CD4-positive, alpha-beta T cell (primary cell): ENCODE measurements around the gene TBC1D24. TPM values are rescaled to one million over a fixed set of nuclear protein-coding genes. Genes with fewer than 3 reads are reported as not detected.

Experiments used
- ATAC-seq: fragments of 200-7000 bp; cut with Tn5 transposase; one replicate; pipeline ENCODE4 v1.10.0; 2022; ENCODE audit warnings: mild to moderate bottlenecking; ENCODE audit not compliant: poor library complexity
- CTCF ChIA-PET: fragments of 350-600 bp; sonication (Branson Sonifier 250); formaldehyde crosslinking; loops from one replicate; lab custom pipeline; 2021; ENCODE audit warnings: antibody characterized with exemption, inconsistent platforms; lab: Charles Lee
- POLR2A ChIA-PET: fragments of 350-600 bp; sonication (Branson Sonifier 250); formaldehyde crosslinking; loops from one replicate; lab custom pipeline; 2021; ENCODE audit warnings: antibody characterized with exemption, inconsistent platforms; lab: Charles Lee
- DNase-seq, 14 experiments: peaks; one replicate each; pipeline ENCODE4 v3.0.0-alpha.2; 2013 to 2020; ENCODE audit warnings: mixed read lengths in 2 of 14
- H3K27ac ChIP-seq, 2 donors: one replicate each; pipeline versions ENCODE4 v1.5.1 to v1.7.0; 2013; ENCODE audit warnings: low read length in 2 of 2, low read depth in 1 of 2, mild to moderate bottlenecking in 1 of 2
- H3K27me3 ChIP-seq, 2 experiments: 1 replicate in 1 of 2; 2 replicates in 1 of 2; pipeline versions ENCODE4 v1.6.1 to v1.7.0; 2013; ENCODE audit warnings: low read length in 2 of 2, control low read depth in 1 of 2, mild to moderate bottlenecking in 1 of 2, moderate library complexity in 1 of 2; ENCODE audit not compliant: insufficient read depth in 2 of 2, control insufficient read depth in 1 of 2
- H3K36me3 ChIP-seq: one replicate; pipeline ENCODE4 v1.6.1; 2013; ENCODE audit warnings: low read length, control low read depth; ENCODE audit not compliant: insufficient read depth
- H3K4me1 ChIP-seq: one replicate; pipeline ENCODE4 v1.6.1; 2013; ENCODE audit warnings: low read length, control low read depth; ENCODE audit not compliant: insufficient read depth
- H3K4me3 ChIP-seq: one replicate; pipeline ENCODE4 v1.5.1; 2013; ENCODE audit warnings: mild to moderate bottlenecking, low read length, moderate library complexity
- H3K9me3 ChIP-seq, 2 experiments: 1 replicate in 1 of 2; 2 replicates in 1 of 2; pipeline versions ENCODE4 v1.6.1 to v1.7.0; 2013; ENCODE audit warnings: low read length in 2 of 2, mild to moderate bottlenecking in 2 of 2, control low read depth in 1 of 2, moderate library complexity in 1 of 2; ENCODE audit not compliant: control insufficient read depth in 1 of 2, insufficient read depth in 1 of 2
- H3K27ac Mint-ChIP-seq: one replicate; pipeline ENCODE4 v1.8.0; 2020; ENCODE audit warnings: mixed read lengths
- H3K27me3 Mint-ChIP-seq: one replicate; pipeline ENCODE4 v1.8.0; 2021; ENCODE audit warnings: mixed read lengths
- H3K36me3 Mint-ChIP-seq: one replicate; pipeline ENCODE4 v1.8.0; 2021; ENCODE audit warnings: low read depth, mixed read lengths
- H3K4me1 Mint-ChIP-seq: one replicate; pipeline ENCODE4 v1.8.0; 2021; ENCODE audit warnings: low read depth, mixed read lengths
- H3K4me3 Mint-ChIP-seq: one replicate; pipeline ENCODE4 v1.8.0; 2020; ENCODE audit warnings: mild to moderate bottlenecking, mixed read lengths
- H3K9me3 Mint-ChIP-seq: one replicate; pipeline ENCODE4 v1.8.0; 2020; ENCODE audit warnings: mixed read lengths
- intact Hi-C, 2 experiments: fragments of 100-400 bp; cut with DNase I in 1 of 2; cut with micrococcal nuclease in 1 of 2; formaldehyde crosslinking; loops; one replicate each; pipeline versions ENCODE4 v1.15.1 to v1.9.0; 2023 to 2025; cut with DNase I, micrococcal nuclease
- total RNA-seq, 174 experiments: library from RNA in 2 of 174; stranded (reverse) in 2 of 174; gene quantifications; one replicate each; pipeline ENCODE4 v1.2.3 and lab custom pipeline; 2021 to 2026
- TF ChIP-seq, protein P1 (sequence below): fragments of 200-600 bp; IDR thresholded peaks from one replicate; pipeline ENCODE4 v1.8.0; 2022; ENCODE audit warnings: antibody characterized with exemption, mild to moderate bottlenecking

The TBC1D24 gene
- total RNA-seq, 2 experiments from 2014 or later = 1.2 to 2.1 TPM

DNA sequence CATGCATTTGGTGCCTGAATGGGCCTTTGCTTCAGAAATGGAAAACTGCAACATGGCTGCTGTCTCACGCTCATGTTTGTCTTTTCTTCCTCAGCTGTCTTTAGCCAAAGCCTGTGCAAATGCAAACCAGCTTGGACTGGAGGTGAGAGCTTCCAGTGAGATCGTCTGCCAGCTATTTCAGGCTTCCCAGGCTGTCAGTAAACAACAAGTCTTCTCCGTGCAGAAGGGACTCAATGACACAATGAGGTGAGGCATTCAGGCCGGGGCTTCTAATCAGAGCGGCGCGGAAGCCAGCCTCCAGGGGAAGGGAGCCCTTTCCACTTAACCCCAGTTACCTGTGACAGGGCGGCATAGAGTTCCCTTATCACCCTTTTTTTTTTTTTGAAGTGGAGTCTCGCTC is 31.4 kb upstream of the TBC1D24 start:
- Mint-ChIP-seq H3K27me3 (no peaks in the 10 kb centered on the region), H3K36me3 (peaks cover 15% of the 10 kb centered on the region), H3K9me3 (no peaks in the 10 kb centered on the region), H3K27ac (no peak overlapping the region), H3K4me1 (no peaks in the 10 kb centered on the region), H3K4me3 (no peak overlapping the region)
- H3K27ac ChIP-seq = no peak overlapping the region
- POLR2A ChIA-PET = interaction anchor here (1.4 kb wide), 1 partner anchor 14 kb away, joined by 5 read pairs; the partner anchor contains the start of gene CCNF
- no peak overlapping the region for H3K4me3 ChIP-seq
- TF ChIP-seq, protein P1, sequence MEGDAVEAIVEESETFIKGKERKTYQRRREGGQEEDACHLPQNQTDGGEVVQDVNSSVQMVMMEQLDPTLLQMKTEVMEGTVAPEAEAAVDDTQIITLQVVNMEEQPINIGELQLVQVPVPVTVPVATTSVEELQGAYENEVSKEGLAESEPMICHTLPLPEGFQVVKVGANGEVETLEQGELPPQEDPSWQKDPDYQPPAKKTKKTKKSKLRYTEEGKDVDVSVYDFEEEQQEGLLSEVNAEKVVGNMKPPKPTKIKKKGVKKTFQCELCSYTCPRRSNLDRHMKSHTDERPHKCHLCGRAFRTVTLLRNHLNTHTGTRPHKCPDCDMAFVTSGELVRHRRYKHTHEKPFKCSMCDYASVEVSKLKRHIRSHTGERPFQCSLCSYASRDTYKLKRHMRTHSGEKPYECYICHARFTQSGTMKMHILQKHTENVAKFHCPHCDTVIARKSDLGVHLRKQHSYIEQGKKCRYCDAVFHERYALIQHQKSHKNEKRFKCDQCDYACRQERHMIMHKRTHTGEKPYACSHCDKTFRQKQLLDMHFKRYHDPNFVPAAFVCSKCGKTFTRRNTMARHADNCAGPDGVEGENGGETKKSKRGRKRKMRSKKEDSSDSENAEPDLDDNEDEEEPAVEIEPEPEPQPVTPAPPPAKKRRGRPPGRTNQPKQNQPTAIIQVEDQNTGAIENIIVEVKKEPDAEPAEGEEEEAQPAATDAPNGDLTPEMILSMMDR = no peak
- CTCF ChIA-PET = no interaction called here
- DNase-seq (no peak), ATAC-seq (no peak)
- no peaks in the 10 kb centered on the region for H3K27me3 ChIP-seq
- H3K4me1 ChIP-seq = peaks cover 5% of the 10 kb centered on the region
- no peaks in the 10 kb centered on the region for H3K9me3 ChIP-seq
- intact Hi-C loops = no loop called here
- H3K36me3 ChIP-seq = peaks cover 25% of the 10 kb centered on the region

GRCh38 chr16:2447920-2448583 is 26.9 kb upstream of the TBC1D24 start:
- intact Hi-C loops = no loop called here
- no peak for ATAC-seq
- H3K4me3 ChIP-seq = no peak overlapping the region
- DNase-seq = no peak
- CTCF ChIA-PET = no interaction called here
- Mint-ChIP-seq H3K27me3 (no peaks in the 10 kb centered on the region), H3K9me3 (no peaks in the 10 kb centered on the region), H3K4me3 (no peak overlapping the region), H3K27ac (no peak overlapping the region), H3K36me3 (peaks cover 27% of the 10 kb centered on the region), H3K4me1 (no peaks in the 10 kb centered on the region)
- H3K4me1 ChIP-seq = no peaks in the 10 kb centered on the region
- POLR2A ChIA-PET = no interaction called here
- H3K36me3 ChIP-seq = peaks cover 30% of the 10 kb centered on the region
- no peaks in the 10 kb centered on the region for H3K9me3 ChIP-seq
- no peak overlapping the region for H3K27ac ChIP-seq
- TF ChIP-seq, protein P1 = no peak
- no peaks in the 10 kb centered on the region for H3K27me3 ChIP-seq

DNA sequence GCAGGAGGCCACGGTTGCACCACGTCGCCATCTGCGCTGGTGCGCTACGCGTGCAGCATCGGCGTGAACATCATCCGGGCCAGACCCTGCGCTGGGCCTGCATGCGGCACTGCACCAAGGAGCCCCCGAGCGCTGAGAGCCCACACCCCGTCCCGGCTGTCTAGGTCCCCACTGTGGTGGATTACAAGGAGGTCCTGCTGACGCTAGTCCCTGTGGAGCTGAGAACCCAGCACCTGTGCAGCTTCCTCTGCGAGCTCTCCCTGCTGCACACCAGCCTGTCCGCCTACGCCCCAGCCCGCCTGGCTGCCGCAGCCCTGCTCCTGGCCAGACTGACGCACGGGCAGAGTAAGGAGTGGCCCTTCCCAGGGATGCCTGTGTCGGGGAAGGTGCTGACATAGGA is 25.8 kb upstream of the TBC1D24 start:
- CTCF ChIA-PET = no interaction called here
- POLR2A ChIA-PET = no interaction called here
- intact Hi-C loops = no loop called here

More for the DNA sequence above, 25.8 kb upstream of the TBC1D24 start:
- DNase-seq (no peak), ATAC-seq (no peak)
- Histone ChIP-seq H3K27me3 (no peaks in the 10 kb centered on the region), H3K9me3 (no peaks in the 10 kb centered on the region), H3K27ac (no peak overlapping the region), H3K36me3 (peaks cover 28% of the 10 kb centered on the region), H3K4me3 (no peak overlapping the region), H3K4me1 (no peaks in the 10 kb centered on the region)
- TF ChIP-seq, protein P1 = no peak
- no peak overlapping the region for H3K4me3 Mint-ChIP-seq
- H3K27ac Mint-ChIP-seq = no peak overlapping the region
- H3K27me3 Mint-ChIP-seq = no peaks in the 10 kb centered on the region
- H3K36me3 Mint-ChIP-seq = peaks cover 27% of the 10 kb centered on the region
- H3K9me3 Mint-ChIP-seq = no peaks in the 10 kb centered on the region
- H3K4me1 Mint-ChIP-seq = no peaks in the 10 kb centered on the region
